Activated CD4-positive, alpha-beta T cell treated with anti-CD3 and anti-CD28 coated beads for 36 hours (primary cell): ENCODE data around the gene TTC7B. TPM values are rescaled to one million over a fixed set of nuclear protein-coding genes. Genes with fewer than 3 reads are reported as not detected.

Experiments used
- ATAC-seq: fragments of 200-7000 bp; cut with Tn5 transposase; one replicate; pipeline ENCODE4 v1.10.0; 2021; ENCODE audit warnings: mild to moderate bottlenecking, moderate library complexity
- CTCF ChIA-PET: fragments of 350-600 bp; sonication (Branson Sonifier 250); formaldehyde crosslinking; loops from one replicate; lab custom pipeline; 2021; ENCODE audit warnings: antibody characterized with exemption; lab: Charles Lee
- POLR2A ChIA-PET: fragments of 350-600 bp; sonication (Branson Sonifier 250); formaldehyde crosslinking; loops from one replicate; lab custom pipeline; 2021; ENCODE audit warnings: antibody characterized with exemption, inconsistent platforms; lab: Charles Lee
- DNase-seq: peaks from one replicate; pipeline ENCODE4 v3.0.0-alpha.2; 2020
- H3K27ac Mint-ChIP-seq: one replicate; pipeline ENCODE4 v1.8.0; 2021; ENCODE audit warnings: mixed read lengths
- H3K27me3 Mint-ChIP-seq: one replicate; pipeline ENCODE4 v1.8.0; 2021; ENCODE audit warnings: mixed read lengths
- H3K36me3 Mint-ChIP-seq: one replicate; pipeline ENCODE4 v1.8.0; 2021; ENCODE audit warnings: low read depth, mixed read lengths
- H3K4me1 Mint-ChIP-seq: one replicate; pipeline ENCODE4 v1.8.0; 2021; ENCODE audit warnings: mixed read lengths
- H3K4me3 Mint-ChIP-seq: one replicate; pipeline ENCODE4 v1.8.0; 2021; ENCODE audit warnings: mild to moderate bottlenecking, moderate library complexity, mixed read lengths
- H3K9me3 Mint-ChIP-seq: one replicate; pipeline ENCODE4 v1.8.0; 2021; ENCODE audit warnings: low read depth, mixed read lengths
- intact Hi-C, 2 experiments: fragments of 100-400 bp; cut with DNase I in 1 of 2; cut with micrococcal nuclease in 1 of 2; formaldehyde crosslinking; loops; one replicate each; pipeline versions ENCODE4 v1.14.2 to v1.15.1; 2022 to 2024; cut with DNase I, micrococcal nuclease
- total RNA-seq, 2 experiments: library from RNA; stranded (reverse); gene quantifications; one replicate each; pipeline ENCODE4 v1.2.3, GENCODE V29; 2021

Gene TTC7B
- total RNA-seq, 2 experiments from 2014 or later: 5.8 to 8.2 TPM

DNA sequence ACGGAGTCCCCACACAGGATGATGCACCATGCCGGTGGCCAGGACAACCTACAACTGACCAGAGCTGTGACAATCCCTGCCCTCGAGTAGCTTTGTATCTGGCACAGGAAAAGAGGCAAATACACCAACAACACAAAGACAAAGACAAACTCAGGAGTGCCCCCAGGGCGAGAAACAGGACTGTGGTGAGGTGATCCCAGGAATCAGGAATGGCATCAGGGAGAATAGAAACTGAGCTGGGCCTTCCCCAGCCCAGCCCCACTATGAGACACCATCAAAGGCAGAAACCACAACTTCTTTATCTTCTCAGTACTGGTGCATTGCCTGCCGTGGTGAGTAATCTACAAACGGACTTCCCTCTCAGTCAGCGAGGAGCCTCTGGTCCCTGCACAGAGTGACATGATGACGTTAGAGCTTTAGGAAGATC, 157.7 kb downstream of the TTC7B start:
- no peak overlapping the region for H3K27ac Mint-ChIP-seq
- POLR2A ChIA-PET: no interaction called here
- CTCF ChIA-PET: interaction anchor here (0.6 to 1.0 kb wide), 3 partner anchors 11 to 207 kb away, joined by 3 to 4 read pairs (median 3); no protein-coding TSS in a partner anchor

DNA sequence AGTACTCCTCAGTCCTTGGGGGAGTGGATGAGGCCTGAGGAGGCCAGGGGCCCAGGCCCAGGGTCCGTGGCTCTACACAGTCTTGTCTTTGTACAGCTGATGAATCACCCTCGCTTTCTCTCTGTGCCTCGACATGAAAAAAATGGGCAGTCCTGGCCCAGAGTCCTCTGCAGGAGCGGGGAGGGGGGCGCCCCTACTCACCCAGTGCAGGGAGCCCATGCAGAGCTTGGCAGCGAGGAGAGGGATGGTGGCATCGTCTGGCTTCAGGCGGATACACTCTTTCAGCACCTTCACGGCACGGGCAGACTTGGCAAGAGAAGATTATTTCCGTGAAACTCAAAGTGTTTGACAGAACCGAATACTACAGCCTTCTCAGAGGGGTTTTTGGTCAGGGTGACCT, 159.3 kb downstream of the TTC7B start:
- CTCF ChIA-PET: interaction anchor here (1.2 kb wide), 1 partner anchor 101 kb away, joined by 3 read pairs; no protein-coding TSS in a partner anchor
- Mint-ChIP-seq H3K27me3 (no peaks in the 10 kb centered on the region), H3K9me3 (no peaks in the 10 kb centered on the region), H3K27ac (no peak overlapping the region), H3K4me1 (peaks cover 15% of the 10 kb centered on the region), H3K4me3 (no peak overlapping the region), H3K36me3 (no peaks in the 10 kb centered on the region)
- no peak for DNase-seq
- no peak for ATAC-seq
- POLR2A ChIA-PET: interaction anchor here (0.8 kb wide), 1 partner anchor 17 kb away, joined by 5 read pairs; no protein-coding TSS in a partner anchor
- intact Hi-C loops: no loop called here

More for the DNA sequence above, 157.7 kb downstream of the TTC7B start:
- H3K36me3 Mint-ChIP-seq: no peaks in the 10 kb centered on the region
- H3K4me3 Mint-ChIP-seq: no peak overlapping the region
- DNase-seq: peak; percentile 49
- intact Hi-C loops: no loop called here
- no peaks in the 10 kb centered on the region for H3K27me3 Mint-ChIP-seq
- ATAC-seq: peak; percentile 99
- peaks cover 15% of the 10 kb centered on the region for H3K4me1 Mint-ChIP-seq
- no peaks in the 10 kb centered on the region for H3K9me3 Mint-ChIP-seq

DNA sequence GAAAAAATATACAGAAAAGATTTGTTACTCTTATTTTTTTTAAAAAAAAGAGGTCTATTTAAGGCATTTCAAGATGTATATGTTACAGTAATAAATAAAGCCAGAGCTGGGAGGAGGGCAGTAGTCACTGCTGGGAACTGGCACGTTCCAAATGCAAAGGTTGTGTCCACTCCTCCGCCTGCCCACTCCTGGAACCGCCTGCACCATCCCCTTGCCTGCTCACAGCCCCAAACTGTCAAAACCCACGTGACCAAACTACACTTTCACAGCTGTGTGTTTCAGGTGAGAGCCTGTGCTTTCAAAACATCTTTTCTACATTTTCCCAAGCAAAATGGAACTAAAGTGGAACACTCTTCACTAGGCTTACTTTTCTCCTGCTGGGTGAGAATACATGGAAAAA, 160.4 kb downstream of the TTC7B start:
- POLR2A ChIA-PET: no interaction called here
- CTCF ChIA-PET: interaction anchor here (0.8 kb wide), 1 partner anchor 1593 kb away, joined by 3 read pairs; no protein-coding TSS in a partner anchor
- no peaks in the 10 kb centered on the region for H3K9me3 Mint-ChIP-seq
- ATAC-seq (no peak), DNase-seq (no peak)
- no peaks in the 10 kb centered on the region for H3K36me3 Mint-ChIP-seq
- H3K27me3 Mint-ChIP-seq: no peaks in the 10 kb centered on the region
- H3K27ac Mint-ChIP-seq: peak overlapping the region; percentile 24
- intact Hi-C loops: no loop called here
- H3K4me3 Mint-ChIP-seq: no peak overlapping the region
- peaks cover 13% of the 10 kb centered on the region for H3K4me1 Mint-ChIP-seq

DNA sequence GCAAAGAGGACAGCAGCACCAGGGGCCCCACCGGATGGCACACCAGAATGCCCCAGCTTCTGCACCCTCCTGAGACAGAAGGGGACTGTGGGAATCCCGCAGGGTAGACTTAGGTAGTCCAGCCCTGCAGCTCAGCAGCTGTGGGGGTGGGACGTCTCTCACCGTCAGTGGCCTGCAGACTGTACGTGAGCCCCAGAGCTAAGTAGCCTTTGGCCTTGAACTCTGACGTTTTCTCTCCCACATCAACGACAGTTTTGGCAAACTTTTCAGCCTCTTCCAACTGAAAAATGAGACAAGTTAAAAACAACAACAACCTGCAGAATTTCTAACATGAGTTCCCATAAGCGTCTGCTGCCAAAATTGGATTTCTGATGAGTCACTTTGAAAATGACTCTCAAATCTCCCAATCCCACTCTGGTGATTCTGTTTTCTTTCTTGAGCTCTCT, 161.4 kb downstream of the TTC7B start:
- no peaks in the 10 kb centered on the region for H3K36me3 Mint-ChIP-seq
- no peak overlapping the region for H3K27ac Mint-ChIP-seq
- H3K9me3 Mint-ChIP-seq: no peaks in the 10 kb centered on the region
- peaks cover 13% of the 10 kb centered on the region for H3K4me1 Mint-ChIP-seq
- no peak overlapping the region for H3K4me3 Mint-ChIP-seq
- ChIA-PET POLR2A (no interaction called here), CTCF (no interaction called here)
- intact Hi-C loops: no loop called here
- ATAC-seq (no peak), DNase-seq (no peak)
- H3K27me3 Mint-ChIP-seq: no peaks in the 10 kb centered on the region

DNA sequence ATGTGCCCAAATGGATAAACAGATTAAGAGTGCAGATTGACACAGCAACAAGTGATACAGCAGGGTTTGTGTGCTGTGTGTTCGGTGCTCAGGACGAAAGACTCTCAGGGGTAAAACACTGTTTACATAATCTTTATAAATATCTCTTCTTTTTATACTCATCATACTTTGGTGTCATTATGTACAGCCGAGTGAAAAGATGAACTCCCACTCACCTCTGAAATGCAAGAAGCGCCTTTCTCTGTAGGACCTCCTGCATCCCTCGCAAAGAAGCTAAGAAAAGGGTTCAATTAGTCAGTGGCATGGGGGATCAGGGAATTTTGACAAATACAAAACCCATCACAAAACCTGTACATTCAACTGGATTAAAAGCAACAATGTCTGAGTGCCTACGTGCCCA, 163.6 kb downstream of the TTC7B start:
- H3K4me1 Mint-ChIP-seq: no peaks in the 10 kb centered on the region
- no peaks in the 10 kb centered on the region for H3K27me3 Mint-ChIP-seq
- intact Hi-C loops: no loop called here
- H3K36me3 Mint-ChIP-seq: no peaks in the 10 kb centered on the region
- ATAC-seq: no peak
- no peak for DNase-seq
- ChIA-PET CTCF (interaction anchor here (0.6 to 1.3 kb wide), 2 partner anchors 15 to 107 kb away, joined by 3 to 4 read pairs; no protein-coding TSS in a partner anchor), POLR2A (no interaction called here)
- H3K27ac Mint-ChIP-seq: no peak overlapping the region
- no peak overlapping the region for H3K4me3 Mint-ChIP-seq
- H3K9me3 Mint-ChIP-seq: no peaks in the 10 kb centered on the region

DNA sequence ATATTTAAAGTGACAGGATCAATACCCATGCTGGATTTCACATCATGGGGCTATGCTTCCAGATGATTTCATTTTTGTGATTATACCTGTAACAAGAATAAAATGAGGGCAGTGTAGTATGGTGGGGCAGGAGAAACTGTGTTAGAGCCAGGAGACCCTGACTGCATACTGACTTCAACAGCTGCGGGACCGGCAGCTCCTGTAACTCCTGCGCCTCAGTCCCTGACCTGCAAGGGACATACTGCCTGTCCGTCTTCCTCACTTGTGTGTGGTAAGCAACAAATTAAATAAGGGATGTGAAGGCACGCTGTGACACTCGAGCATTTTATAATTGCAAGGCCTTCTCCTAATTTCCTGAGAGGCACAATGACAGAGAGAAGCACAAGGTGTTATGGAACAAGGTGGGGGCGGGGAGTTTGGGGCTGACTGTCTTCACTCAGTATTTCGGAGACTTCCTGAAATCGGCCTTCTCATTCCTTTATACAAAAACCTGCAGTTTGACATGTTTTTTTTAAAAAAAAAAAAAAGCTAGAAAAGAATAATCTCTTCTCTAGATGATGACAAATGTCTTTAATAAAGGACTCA, 164.2 kb downstream of the TTC7B start:
- H3K4me1 Mint-ChIP-seq: no peaks in the 10 kb centered on the region
- ATAC-seq (no peak), DNase-seq (no peak)
- H3K9me3 Mint-ChIP-seq: no peaks in the 10 kb centered on the region
- intact Hi-C loops: no loop called here
- POLR2A ChIA-PET: no interaction called here
- no peaks in the 10 kb centered on the region for H3K27me3 Mint-ChIP-seq
- H3K36me3 Mint-ChIP-seq: no peaks in the 10 kb centered on the region
- H3K4me3 Mint-ChIP-seq: no peak overlapping the region
- CTCF ChIA-PET: no interaction called here
- no peak overlapping the region for H3K27ac Mint-ChIP-seq

DNA sequence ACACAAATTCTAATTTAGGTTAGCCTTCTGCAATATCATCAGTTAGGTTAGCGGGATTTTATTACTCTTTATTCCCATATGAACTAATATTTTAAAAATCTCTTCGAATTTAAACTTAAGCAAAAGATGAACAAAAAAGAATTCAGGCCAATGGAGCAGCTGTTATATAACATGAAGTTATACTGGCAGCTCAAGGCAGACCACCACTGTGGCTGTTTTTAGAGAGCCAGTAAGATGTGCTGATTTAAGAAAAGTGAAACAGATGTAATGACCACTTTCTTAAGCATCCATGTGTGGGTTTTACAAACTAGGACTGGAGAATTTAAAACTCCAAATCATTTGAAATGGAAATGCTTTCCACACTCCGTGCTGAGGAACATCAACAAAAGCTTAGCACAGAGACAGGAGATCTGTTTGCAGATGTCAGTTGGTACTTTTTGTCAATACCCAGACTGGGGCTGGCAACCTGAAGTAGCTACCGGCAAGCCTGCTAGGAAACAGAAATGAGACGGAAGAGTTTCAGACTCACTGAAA, 164.9 kb downstream of the TTC7B start:
- H3K9me3 Mint-ChIP-seq: no peaks in the 10 kb centered on the region

DNA sequence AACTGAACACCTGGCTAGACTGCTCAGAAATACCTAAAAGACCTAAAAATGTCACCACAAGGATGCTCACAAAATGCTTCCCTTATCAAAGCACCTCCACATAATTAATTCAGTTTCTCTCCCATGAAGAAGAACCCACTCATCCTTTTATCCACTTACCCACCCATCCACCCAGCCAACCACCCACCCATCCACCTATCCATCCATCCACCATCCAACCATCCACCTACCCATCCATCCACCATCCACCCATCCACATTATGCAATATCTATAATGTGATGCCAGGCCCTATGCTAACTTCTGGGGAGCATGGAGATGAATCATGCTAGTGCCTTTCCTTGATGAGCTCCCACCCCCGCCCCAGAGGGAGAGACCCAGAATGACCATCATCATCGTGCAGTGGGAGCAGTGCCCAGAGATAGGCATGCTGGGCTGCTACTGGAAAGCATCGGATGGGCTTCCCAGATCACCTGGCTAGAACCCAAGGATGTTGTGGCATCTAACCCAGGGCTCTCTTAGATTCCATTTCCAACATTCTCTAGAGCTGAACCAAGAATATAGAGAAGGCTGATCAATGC, 166.6 kb downstream of the TTC7B start:
- no peaks in the 10 kb centered on the region for H3K36me3 Mint-ChIP-seq
- no peaks in the 10 kb centered on the region for H3K9me3 Mint-ChIP-seq
- no peak for DNase-seq
- H3K4me3 Mint-ChIP-seq: no peak overlapping the region
- H3K4me1 Mint-ChIP-seq: no peaks in the 10 kb centered on the region
- intact Hi-C loops: no loop called here
- H3K27ac Mint-ChIP-seq: no peak overlapping the region
- CTCF ChIA-PET: interaction anchor here (1.1 kb wide), 1 partner anchor 13 kb away, joined by 3 read pairs; no protein-coding TSS in a partner anchor
- POLR2A ChIA-PET: no interaction called here
- no peak for ATAC-seq
- H3K27me3 Mint-ChIP-seq: no peaks in the 10 kb centered on the region

More for the DNA sequence above, 164.9 kb downstream of the TTC7B start:
- H3K27ac Mint-ChIP-seq: no peak overlapping the region
- DNase-seq (no peak), ATAC-seq (no peak)
- no peaks in the 10 kb centered on the region for H3K36me3 Mint-ChIP-seq
- POLR2A ChIA-PET: no interaction called here
- H3K4me3 Mint-ChIP-seq: no peak overlapping the region
- CTCF ChIA-PET: interaction anchor here (1.1 kb wide), 1 partner anchor 21 kb away, joined by 4 read pairs; no protein-coding TSS in a partner anchor
- no peaks in the 10 kb centered on the region for H3K27me3 Mint-ChIP-seq
- no peaks in the 10 kb centered on the region for H3K4me1 Mint-ChIP-seq
- intact Hi-C loops: no loop called here

DNA sequence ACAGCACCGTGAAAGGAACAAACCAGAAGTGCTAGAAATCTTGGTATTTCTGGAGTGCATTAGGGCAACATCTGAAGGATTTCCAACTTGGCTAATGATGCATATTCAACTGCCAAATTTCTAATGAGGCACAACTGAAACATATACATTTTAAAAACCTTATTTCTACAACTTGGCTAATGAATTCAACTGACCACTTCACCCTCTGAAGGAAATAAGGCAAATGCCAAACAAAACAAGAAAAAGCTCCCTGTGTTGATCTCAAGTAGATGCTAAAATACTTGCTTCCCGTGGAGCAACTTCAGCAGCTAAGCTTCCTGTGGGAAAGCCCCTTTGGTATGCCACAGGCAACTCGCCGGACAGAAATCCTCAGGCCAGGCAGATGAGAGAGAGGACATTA, 167.1 kb downstream of the TTC7B start:
- ChIA-PET POLR2A (no interaction called here), CTCF (no interaction called here)
- Mint-ChIP-seq H3K9me3 (no peaks in the 10 kb centered on the region), H3K27ac (no peak overlapping the region), H3K4me1 (no peaks in the 10 kb centered on the region), H3K36me3 (no peaks in the 10 kb centered on the region), H3K27me3 (no peaks in the 10 kb centered on the region), H3K4me3 (no peak overlapping the region)
- intact Hi-C loops: no loop called here
- ATAC-seq: no peak
- no peak for DNase-seq

DNA sequence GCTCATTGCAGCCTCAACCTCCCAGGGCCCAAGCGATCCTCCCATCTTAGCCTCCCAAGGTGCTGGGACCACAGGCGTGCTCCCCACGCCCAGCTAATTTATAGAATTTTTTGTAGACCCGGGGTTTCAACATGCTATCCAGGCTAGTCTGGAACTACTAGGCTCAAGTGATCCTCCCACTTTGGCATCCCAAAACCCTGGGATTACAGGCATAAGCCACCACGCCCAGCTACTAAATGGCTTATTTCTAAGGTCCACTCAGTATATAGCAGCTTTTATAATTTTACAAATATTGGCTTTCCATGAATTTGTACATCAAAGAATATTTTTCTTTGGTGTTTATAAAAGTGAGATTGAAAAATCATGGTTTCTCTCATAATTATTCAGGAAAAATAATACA, 167.8 kb downstream of the TTC7B start:
- no peaks in the 10 kb centered on the region for H3K27me3 Mint-ChIP-seq
- H3K27ac Mint-ChIP-seq: no peak overlapping the region
- H3K36me3 Mint-ChIP-seq: no peaks in the 10 kb centered on the region
- no peaks in the 10 kb centered on the region for H3K4me1 Mint-ChIP-seq
- DNase-seq: no peak
- ChIA-PET POLR2A (no interaction called here), CTCF (interaction anchor here (1.2 kb wide), 1 partner anchor 10 kb away, joined by 4 read pairs; no protein-coding TSS in a partner anchor)
- no peak for ATAC-seq
- H3K4me3 Mint-ChIP-seq: no peak overlapping the region
- no peaks in the 10 kb centered on the region for H3K9me3 Mint-ChIP-seq
- intact Hi-C loops: no loop called here

DNA sequence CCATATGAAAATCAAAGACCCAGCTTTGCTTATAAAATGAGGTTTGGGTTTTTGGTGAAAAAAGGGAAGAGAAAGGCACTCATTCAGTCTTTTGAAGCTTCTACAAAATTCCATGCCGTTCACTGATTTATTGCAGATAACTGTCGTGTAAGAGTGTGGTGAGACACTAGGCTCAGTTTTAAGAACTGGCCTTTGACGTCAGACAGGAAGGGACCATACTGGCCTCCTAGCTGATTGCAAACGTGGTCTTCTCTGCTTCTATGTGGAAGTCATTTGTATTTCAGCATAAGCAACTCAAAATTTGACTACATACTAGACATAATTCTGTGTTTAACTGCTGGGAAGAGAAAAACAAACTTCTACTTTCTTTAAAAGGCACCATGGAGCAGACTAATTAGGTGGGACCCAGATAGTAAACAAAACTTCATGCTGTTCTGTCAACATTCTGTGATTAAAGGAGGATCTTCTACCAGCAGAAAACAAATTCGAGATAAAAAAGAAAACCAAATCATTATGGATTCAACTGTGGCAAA, 168.7 kb downstream of the TTC7B start:
- no peaks in the 10 kb centered on the region for H3K9me3 Mint-ChIP-seq
- DNase-seq (no peak), ATAC-seq (no peak)
- no peak overlapping the region for H3K4me3 Mint-ChIP-seq
- H3K27me3 Mint-ChIP-seq: no peaks in the 10 kb centered on the region
- no peaks in the 10 kb centered on the region for H3K4me1 Mint-ChIP-seq
- ChIA-PET CTCF (interaction anchor here (1.2 kb wide), 1 partner anchor 11 kb away, joined by 4 read pairs; no protein-coding TSS in a partner anchor), POLR2A (interaction anchor here (0.6 kb wide), 1 partner anchor 237 kb away, joined by 3 read pairs; no protein-coding TSS in a partner anchor)
- intact Hi-C loops: no loop called here
- no peak overlapping the region for H3K27ac Mint-ChIP-seq
- H3K36me3 Mint-ChIP-seq: no peaks in the 10 kb centered on the region
